Measurements from ENCODE around the gene PALLD. TPM values are rescaled to one million over a fixed set of nuclear protein-coding genes. Genes with fewer than 3 reads are reported as not detected.

The PALLD gene
- total RNA-seq, 6 experiments from 2014 or later, result 7.7 to 81.6 (median 24.8) TPM

- DNase-seq, result no peak
These were observed 420.4 kb downstream of the PALLD start for GRCh38 chr4:168917138-168917779.

GRCh38 chr4:168919706-168920324, 423.0 kb downstream of the PALLD start:
- Histone ChIP-seq H3K27me3 (no peaks in the 10 kb centered on the region), H3K36me3 (peaks cover 0 to 13% (median 4%) of the 10 kb centered on the region in 4 donors), H3K27ac (peak overlapping the region in 1 of 3 donors; percentile 47), H3K4me3 (no peak overlapping the region), H3K4me1 (peaks cover 0 to 11% (median 3%) of the 10 kb centered on the region in 4 donors), H3K9me3 (no peaks in the 10 kb centered on the region)
- peak in 1 of 3 donors; percentile 65 for DNase-seq
- 24% methylated on average over 4 of the region's 4 CpGs for WGBS (ENCODE audit: insufficient coverage, low coverage, low lambda C conversion rate, missing lambda C conversion rate)
- no peak for TF ChIP-seq POLR2A (IDR thresholded peaks at IDR 0.05)
- TF ChIP-seq CTCF (IDR thresholded peaks at IDR 0.05), result no peak
- intact Hi-C loops (cut with DNase I), result loop anchor here in 1 of 2 donors (10.0 kb wide), 1 partner anchor 575 kb away; no protein-coding TSS in a partner anchor
- ATAC-seq, result peak; percentile 90 to 94 (median 92)

More at GRCh38 chr4:168917138-168917779, 420.4 kb downstream of the PALLD start:
- ATAC-seq, result peak in 3 of 4 donors; percentile 19 to 39 (median 34)
- peaks cover 0 to 5% (median under 1%) of the 10 kb centered on the region in 4 donors for H3K36me3 ChIP-seq
- no peak overlapping the region for H3K27ac ChIP-seq
- no peaks in the 10 kb centered on the region for H3K27me3 ChIP-seq
- no peak overlapping the region for H3K4me3 ChIP-seq
- H3K4me1 ChIP-seq, result peaks cover 0 to 11% (median 3%) of the 10 kb centered on the region in 4 donors
- peak; percentile 57 to 62 (median 60) for TF ChIP-seq CTCF (IDR thresholded peaks at IDR 0.05)
- TF ChIP-seq POLR2A (IDR thresholded peaks at IDR 0.05), result no peak
- 68% methylated on average over 8 of the region's 8 CpGs for WGBS (ENCODE audit: insufficient coverage, low coverage, low lambda C conversion rate, missing lambda C conversion rate)
- intact Hi-C loops (cut with DNase I), result no loop called here
- H3K9me3 ChIP-seq, result no peaks in the 10 kb centered on the region

GRCh38 chr4:168920441-168921065, 423.7 kb downstream of the PALLD start:
- Histone ChIP-seq H3K27ac (peak overlapping the region in 1 of 3 donors; percentile 44), H3K4me3 (no peak overlapping the region), H3K9me3 (no peaks in the 10 kb centered on the region), H3K27me3 (no peaks in the 10 kb centered on the region), H3K36me3 (peaks cover 0 to 14% (median 7%) of the 10 kb centered on the region in 4 donors), H3K4me1 (peaks cover 0 to 16% (median 5%) of the 10 kb centered on the region in 4 donors)
- TF ChIP-seq CTCF (IDR thresholded peaks at IDR 0.05) (no peak), POLR2A (IDR thresholded peaks at IDR 0.05) (no peak)
- WGBS (ENCODE audit: insufficient coverage, low coverage, low lambda C conversion rate, missing lambda C conversion rate), result 84% methylated on average over 6 of the region's 6 CpGs
- DNase-seq, result no peak
- intact Hi-C loops (cut with DNase I), result loop anchor here in 1 of 2 donors (10.0 kb wide), 1 partner anchor 574 kb away; no protein-coding TSS in a partner anchor
- no peak for ATAC-seq

- peaks cover 0 to 24% (median 15%) of the 10 kb centered on the region in 4 donors for H3K36me3 ChIP-seq
- H3K9me3 ChIP-seq, result no peaks in the 10 kb centered on the region
- WGBS (ENCODE audit: insufficient coverage, low coverage, low lambda C conversion rate, missing lambda C conversion rate), result 8% methylated on average over 3 of the region's 3 CpGs
- H3K27ac ChIP-seq, result no peak overlapping the region
- no peak overlapping the region for H3K4me3 ChIP-seq
- peak in 1 of 3 donors; percentile 73 for DNase-seq
- intact Hi-C loops (cut with DNase I), result loop anchor here in 1 of 2 donors (10.0 kb wide), 1 partner anchor 571 kb away; no protein-coding TSS in a partner anchor
- TF ChIP-seq POLR2A (IDR thresholded peaks at IDR 0.05), result no peak
- peak; percentile 72 to 84 (median 78) for TF ChIP-seq CTCF (IDR thresholded peaks at IDR 0.05)
- H3K4me1 ChIP-seq, result peaks cover 0 to 23% (median 9%) of the 10 kb centered on the region in 4 donors
- H3K27me3 ChIP-seq, result no peaks in the 10 kb centered on the region
- peak; percentile 65 to 89 (median 80) for ATAC-seq
These were observed 426.8 kb downstream of the PALLD start for GRCh38 chr4:168923526-168924194.

All from right lobe of liver (tissue), 6 donors.